ENCODE measurements around the gene DGKI.

The DGKI gene

DNA sequence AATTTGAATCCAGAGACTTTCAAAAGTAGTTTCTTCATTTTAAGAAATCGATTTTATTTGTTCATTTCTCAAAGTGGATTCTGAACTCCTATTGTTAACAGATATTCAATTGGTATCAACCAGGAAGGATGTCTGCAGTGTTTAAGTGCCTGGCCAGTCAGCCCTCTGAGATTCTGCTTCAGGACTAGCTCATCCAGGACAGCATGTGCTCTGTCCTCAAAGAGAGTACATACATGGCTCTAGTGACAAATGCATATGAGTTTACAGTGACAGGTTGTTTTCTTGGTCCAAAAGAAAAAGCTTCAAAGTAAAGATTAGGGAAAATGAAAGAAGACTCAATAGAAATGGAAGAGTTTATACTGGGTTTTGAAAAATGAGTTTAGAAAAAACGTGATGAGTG lies 494.8 kb downstream of the DGKI start:
- no peak overlapping the region for H3K27ac ChIP-seq (ENCODE audit: low read depth, low read length)
- no peaks in the 10 kb centered on the region for H3K27me3 ChIP-seq (ENCODE audit: control insufficient read depth, low read length)
- no peaks in the 10 kb centered on the region for H3K9me2 ChIP-seq (replicated peaks; ENCODE audit: control insufficient read depth, low read length)
- H3K9me3 ChIP-seq (ENCODE audit: control insufficient read depth, insufficient read depth, low read length): no peaks in the 10 kb centered on the region
- no peaks in the 10 kb centered on the region for H3K36me3 ChIP-seq (ENCODE audit: control insufficient read depth, low read length)
- no peaks in the 10 kb centered on the region for H4K20me1 ChIP-seq (ENCODE audit: control insufficient read depth, insufficient read depth, low read depth, low read length)
- no peak overlapping the region for H3K4me3 ChIP-seq (ENCODE audit: low read length)
- no peaks in the 10 kb centered on the region for H3K4me1 ChIP-seq (ENCODE audit: control insufficient read depth, low read length)
- H3F3A ChIP-seq (ENCODE audit: control insufficient read depth, insufficient read depth): no peaks in the 10 kb centered on the region
- TF ChIP-seq, protein P1, sequence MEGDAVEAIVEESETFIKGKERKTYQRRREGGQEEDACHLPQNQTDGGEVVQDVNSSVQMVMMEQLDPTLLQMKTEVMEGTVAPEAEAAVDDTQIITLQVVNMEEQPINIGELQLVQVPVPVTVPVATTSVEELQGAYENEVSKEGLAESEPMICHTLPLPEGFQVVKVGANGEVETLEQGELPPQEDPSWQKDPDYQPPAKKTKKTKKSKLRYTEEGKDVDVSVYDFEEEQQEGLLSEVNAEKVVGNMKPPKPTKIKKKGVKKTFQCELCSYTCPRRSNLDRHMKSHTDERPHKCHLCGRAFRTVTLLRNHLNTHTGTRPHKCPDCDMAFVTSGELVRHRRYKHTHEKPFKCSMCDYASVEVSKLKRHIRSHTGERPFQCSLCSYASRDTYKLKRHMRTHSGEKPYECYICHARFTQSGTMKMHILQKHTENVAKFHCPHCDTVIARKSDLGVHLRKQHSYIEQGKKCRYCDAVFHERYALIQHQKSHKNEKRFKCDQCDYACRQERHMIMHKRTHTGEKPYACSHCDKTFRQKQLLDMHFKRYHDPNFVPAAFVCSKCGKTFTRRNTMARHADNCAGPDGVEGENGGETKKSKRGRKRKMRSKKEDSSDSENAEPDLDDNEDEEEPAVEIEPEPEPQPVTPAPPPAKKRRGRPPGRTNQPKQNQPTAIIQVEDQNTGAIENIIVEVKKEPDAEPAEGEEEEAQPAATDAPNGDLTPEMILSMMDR (IDR thresholded peaks at IDR 0.05; ENCODE audit: low read depth, low read length, poor library complexity, severe bottlenecking): no peak
- TF ChIP-seq EZH2phosphoT487 (IDR thresholded peaks at IDR 0.05; ENCODE audit: borderline replicate concordance, low read length): no peak
- H3K79me2 ChIP-seq (ENCODE audit: control insufficient read depth, low read length): no peaks in the 10 kb centered on the region
- no peak overlapping the region for H3K4me2 ChIP-seq (ENCODE audit: low read length)

DNA sequence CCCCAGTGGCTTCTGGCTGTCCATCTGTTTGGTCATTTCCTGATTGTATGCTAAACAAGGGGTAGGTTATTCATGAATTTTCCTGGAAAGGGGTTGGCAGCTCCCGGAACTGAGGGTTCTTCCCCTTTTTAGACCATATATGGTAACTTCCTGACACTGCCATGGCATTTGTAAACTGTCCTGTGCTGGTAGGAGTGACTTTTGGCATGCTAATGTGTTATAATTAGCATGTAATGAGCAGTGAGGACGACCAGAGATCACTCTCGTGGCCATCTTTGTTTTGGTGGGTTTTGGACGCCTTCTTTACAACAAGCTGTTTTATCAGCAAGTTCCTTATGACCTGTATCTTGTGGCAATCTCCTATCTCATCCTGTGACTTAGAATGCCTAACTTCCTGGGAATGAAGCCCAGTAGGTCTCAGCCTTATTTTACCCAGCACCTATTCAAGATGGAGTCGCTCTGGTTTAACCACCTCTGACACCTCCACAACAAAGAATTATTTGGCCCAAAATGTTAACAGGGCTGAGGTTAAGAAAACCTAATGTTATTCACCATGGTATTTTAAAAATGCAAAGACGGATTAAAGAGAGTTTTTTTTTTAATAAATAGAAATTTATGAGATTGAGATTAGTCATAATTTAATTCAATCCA lies 500.9 kb downstream of the DGKI start:
- Histone ChIP-seq H3F3A (ENCODE audit: control insufficient read depth, insufficient read depth) (no peaks in the 10 kb centered on the region), H3K4me1 (ENCODE audit: control insufficient read depth, low read length) (no peaks in the 10 kb centered on the region), H3K9me3 (ENCODE audit: control insufficient read depth, insufficient read depth, low read length) (no peaks in the 10 kb centered on the region), H3K27me3 (ENCODE audit: control insufficient read depth, low read length) (no peaks in the 10 kb centered on the region), H3K79me2 (ENCODE audit: control insufficient read depth, low read length) (no peaks in the 10 kb centered on the region), H3K4me2 (ENCODE audit: low read length) (no peak overlapping the region), H3K36me3 (ENCODE audit: control insufficient read depth, low read length) (no peaks in the 10 kb centered on the region), H4K20me1 (ENCODE audit: control insufficient read depth, insufficient read depth, low read depth, low read length) (no peaks in the 10 kb centered on the region), H3K4me3 (ENCODE audit: low read length) (no peak overlapping the region), H3K27ac (ENCODE audit: low read depth, low read length) (no peak overlapping the region), H3K9me2 (replicated peaks; ENCODE audit: control insufficient read depth, low read length) (no peaks in the 10 kb centered on the region)
- TF ChIP-seq, protein P1 (IDR thresholded peaks at IDR 0.05; ENCODE audit: low read depth, low read length, poor library complexity, severe bottlenecking): no peak
- no peak for TF ChIP-seq EZH2phosphoT487 (IDR thresholded peaks at IDR 0.05; ENCODE audit: borderline replicate concordance, low read length)

DNA sequence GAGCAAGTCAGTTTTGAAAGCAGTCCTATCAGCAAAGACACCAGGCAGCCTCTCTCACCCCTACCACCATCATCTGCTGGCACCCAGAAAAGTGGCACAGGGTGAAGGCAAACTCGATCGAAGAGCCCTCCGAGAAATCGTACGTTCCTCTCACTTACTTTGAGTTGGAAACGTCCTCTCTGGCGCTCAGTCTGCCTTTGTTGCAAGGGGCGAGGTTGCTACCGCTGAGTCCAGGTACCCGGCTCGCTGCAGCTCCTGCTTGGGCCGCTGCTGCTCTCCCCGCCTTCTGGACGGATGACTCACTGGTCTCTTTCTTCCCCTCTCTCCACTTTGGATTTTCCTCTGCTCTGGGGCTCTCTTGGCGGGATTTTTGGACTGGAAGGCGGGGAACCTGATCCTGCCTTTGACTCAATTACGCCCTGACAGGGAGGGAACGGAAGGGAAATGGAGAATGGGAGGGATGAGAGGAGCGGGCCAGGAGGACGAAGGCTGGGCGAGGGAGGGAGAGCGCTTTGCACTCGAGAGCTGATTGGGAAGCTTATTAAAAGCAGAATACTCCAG lies 503.4 kb downstream of the DGKI start, which contains the start of gene PTN:
TSS of gene PTN (minus strand) at position 453 of the 561 bp plus-strand sequence. CDS start 88,760 bp downstream, outside the sequence.
- Histone ChIP-seq H3K27me3 (ENCODE audit: control insufficient read depth, low read length) (no peaks in the 10 kb centered on the region), H3K36me3 (ENCODE audit: control insufficient read depth, low read length) (no peaks in the 10 kb centered on the region), H3F3A (ENCODE audit: control insufficient read depth, insufficient read depth) (no peaks in the 10 kb centered on the region), H3K79me2 (ENCODE audit: control insufficient read depth, low read length) (no peaks in the 10 kb centered on the region), H3K27ac (ENCODE audit: low read depth, low read length) (no peak within 1 kb of the TSS), H3K4me1 (ENCODE audit: control insufficient read depth, low read length) (no peaks in the 10 kb centered on the region), H4K20me1 (ENCODE audit: control insufficient read depth, insufficient read depth, low read depth, low read length) (no peaks in the 10 kb centered on the region), H3K4me3 (ENCODE audit: low read length) (no peak within 1 kb of the TSS), H3K9me3 (ENCODE audit: control insufficient read depth, insufficient read depth, low read length) (no peaks in the 10 kb centered on the region), H3K9me2 (replicated peaks; ENCODE audit: control insufficient read depth, low read length) (no peaks in the 10 kb centered on the region), H3K4me2 (ENCODE audit: low read length) (no peak within 1 kb of the TSS)
- TF ChIP-seq, protein P1 (IDR thresholded peaks at IDR 0.05; ENCODE audit: low read depth, low read length, poor library complexity, severe bottlenecking): no peak
- TF ChIP-seq EZH2phosphoT487 (IDR thresholded peaks at IDR 0.05; ENCODE audit: borderline replicate concordance, low read length): no peak
